ENCODE measurements around the gene INSIG2. TPM values are rescaled to one million over a fixed set of nuclear protein-coding genes. Genes with fewer than 3 reads are reported as not detected.

Gene INSIG2
- total RNA-seq, 1 experiment from 2014 or later = 13.3 TPM

- H3K36me3 ChIP-seq (ENCODE audit: insufficient read depth, low read length, poor library complexity, severe bottlenecking) = no peaks in the 10 kb centered on the region
- no TSS peak for BruUV-seq (replicated peaks)
- TF ChIP-seq EZH2 (IDR thresholded peaks at IDR 0.05; ENCODE audit: borderline replicate concordance, low read depth, low read length, poor library complexity, severe bottlenecking) (no peak), CTCF (conservative IDR thresholded peaks at IDR 0.05; ENCODE audit: low read depth, low read length) (0 out of 2 replicates have a peak, but pooled peaks have one; percentile 30)
- H3K4me1 ChIP-seq (ENCODE audit: insufficient read depth, low read length, poor library complexity, severe bottlenecking) = no peaks in the 10 kb centered on the region
- H3K27me3 ChIP-seq (replicated peaks; ENCODE audit: insufficient read depth, low read depth, low read length, poor library complexity) = no peaks in the 10 kb centered on the region
- intact Hi-C loops (cut with micrococcal nuclease; ENCODE audit: unreplicated experiment) = no loop called here
- ChIA-PET POLR2A (ENCODE audit: low non-redundant PET) (no interaction called here), CTCF (interaction anchor here (1.0 kb wide), 1 partner anchor 15 kb away, joined by 5 read pairs; no protein-coding TSS in a partner anchor)
- no peak overlapping the region for H3K27ac ChIP-seq (ENCODE audit: low read depth, low read length, poor library complexity, severe bottlenecking)
- peak; percentile 40 for DNase-seq (ENCODE audit: low spot score)
- H3K4me3 ChIP-seq (ENCODE audit: low read depth, low read length, poor library complexity, severe bottlenecking) = no peak overlapping the region
- H3K9me3 ChIP-seq (ENCODE audit: low read depth, low read length, poor library complexity, severe bottlenecking) = no peaks in the 10 kb centered on the region
Observed at GRCh38 chr2:118061135-118061955, 26.9 kb upstream of the INSIG2 start.

- ChIA-PET CTCF (interaction anchor here (1.0 kb wide), 1 partner anchor 15 kb away, joined by 5 read pairs; no protein-coding TSS in a partner anchor), POLR2A (ENCODE audit: low non-redundant PET) (no interaction called here)
- no TSS peak for BruUV-seq (replicated peaks)
Observed at GRCh38 chr2:118062048-118062447, 26.2 kb upstream of the INSIG2 start.

GRCh38 chr2:118062669-118063068 is 25.6 kb upstream of the INSIG2 start:
- Histone ChIP-seq H3K36me3 (ENCODE audit: insufficient read depth, low read length, poor library complexity, severe bottlenecking) (no peaks in the 10 kb centered on the region), H3K9me3 (ENCODE audit: low read depth, low read length, poor library complexity, severe bottlenecking) (no peaks in the 10 kb centered on the region), H3K4me1 (ENCODE audit: insufficient read depth, low read length, poor library complexity, severe bottlenecking) (no peaks in the 10 kb centered on the region), H3K27ac (ENCODE audit: low read depth, low read length, poor library complexity, severe bottlenecking) (no peak overlapping the region), H3K4me3 (ENCODE audit: low read depth, low read length, poor library complexity, severe bottlenecking) (no peak overlapping the region), H3K27me3 (replicated peaks; ENCODE audit: insufficient read depth, low read depth, low read length, poor library complexity) (no peaks in the 10 kb centered on the region)
- BruUV-seq (replicated peaks) = no TSS peak
- TF ChIP-seq EZH2 (IDR thresholded peaks at IDR 0.05; ENCODE audit: borderline replicate concordance, low read depth, low read length, poor library complexity, severe bottlenecking) (no peak), CTCF (conservative IDR thresholded peaks at IDR 0.05; ENCODE audit: low read depth, low read length) (no peak)
- no peak for DNase-seq (ENCODE audit: low spot score)
- ChIA-PET CTCF (no interaction called here), POLR2A (ENCODE audit: low non-redundant PET) (no interaction called here)
- intact Hi-C loops (cut with micrococcal nuclease; ENCODE audit: unreplicated experiment) = no loop called here

More at GRCh38 chr2:118062048-118062447, 26.2 kb upstream of the INSIG2 start:
- H3K9me3 ChIP-seq (ENCODE audit: low read depth, low read length, poor library complexity, severe bottlenecking) = no peaks in the 10 kb centered on the region
- intact Hi-C loops (cut with micrococcal nuclease; ENCODE audit: unreplicated experiment) = no loop called here
- H3K4me1 ChIP-seq (ENCODE audit: insufficient read depth, low read length, poor library complexity, severe bottlenecking) = no peaks in the 10 kb centered on the region
- no peak overlapping the region for H3K4me3 ChIP-seq (ENCODE audit: low read depth, low read length, poor library complexity, severe bottlenecking)
- H3K27me3 ChIP-seq (replicated peaks; ENCODE audit: insufficient read depth, low read depth, low read length, poor library complexity) = no peaks in the 10 kb centered on the region
- DNase-seq (ENCODE audit: low spot score) = no peak
- no peaks in the 10 kb centered on the region for H3K36me3 ChIP-seq (ENCODE audit: insufficient read depth, low read length, poor library complexity, severe bottlenecking)
- no peak overlapping the region for H3K27ac ChIP-seq (ENCODE audit: low read depth, low read length, poor library complexity, severe bottlenecking)
- TF ChIP-seq CTCF (conservative IDR thresholded peaks at IDR 0.05; ENCODE audit: low read depth, low read length) = no peak
- no peak for TF ChIP-seq EZH2 (IDR thresholded peaks at IDR 0.05; ENCODE audit: borderline replicate concordance, low read depth, low read length, poor library complexity, severe bottlenecking)
